Peyer's patch (tissue), 4 donors: ENCODE data around the gene KIF1A. TPM values are rescaled to one million over a fixed set of nuclear protein-coding genes. Genes with fewer than 3 reads are reported as not detected.

Source experiments
- DNase-seq, 3 donors: peaks; one replicate each; pipeline ENCODE4 v3.0.0-alpha.2; 2017 to 2019
- H3K27ac ChIP-seq, 4 donors: fragments of 200-600 bp; sonication (generic); one replicate each; pipeline ENCODE4 v1.5.1; 2016 to 2019
- H3K27me3 ChIP-seq, 2 donors: fragments of 200-600 bp; sonication (generic); one replicate each; pipeline ENCODE4 v1.5.1; 2019
- H3K36me3 ChIP-seq, 3 donors: fragments of 200-600 bp; sonication (generic); one replicate each; pipeline ENCODE4 v1.5.1; 2016 to 2019
- H3K4me1 ChIP-seq, 4 donors: fragments of 200-600 bp; sonication (generic); one replicate each; pipeline ENCODE4 v1.5.1; 2016 to 2019
- H3K4me3 ChIP-seq, 4 donors: fragments of 200-600 bp; sonication (generic); 1 replicate in 3 of 4; 2 replicates in 1 of 4; pipeline ENCODE4 v1.5.1; 2016 to 2019; ENCODE audit warnings: mild to moderate bottlenecking in 1 of 4
- H3K9me3 ChIP-seq, 4 donors: fragments of 200-600 bp; sonication (generic); one replicate each; pipeline ENCODE4 v1.5.1; 2016 to 2019; ENCODE audit warnings: mild to moderate bottlenecking in 1 of 4
- POLR2A ChIP-seq, 2 donors: fragments of 450-650 bp; IDR thresholded peaks; one replicate each; pipeline ENCODE4 v1.5.1; 2017; ENCODE audit warnings: antibody characterized with exemption in 2 of 2, mild to moderate bottlenecking in 2 of 2, moderate library complexity in 2 of 2
- total RNA-seq, 4 donors: library from RNA; depleted of rRNA; stranded (reverse); fragments of >200 nt; gene quantifications; one replicate each; pipeline ENCODE4 v1.1.0, GENCODE V29; 2016
- TF ChIP-seq, protein P1 (sequence below), 6 experiments: fragments of 450-650 bp in 4 of 6; fragments of 200-600 bp in 2 of 6; sonication (generic) in 1 of 6; IDR thresholded peaks; one replicate each; pipeline ENCODE4 v1.5.1; 2017 to 2019; ENCODE audit warnings: antibody characterized with exemption in 6 of 6, mild to moderate bottlenecking in 3 of 6, moderate library complexity in 1 of 6

Gene KIF1A
- total RNA-seq, 4 donors from 2014 or later = 0.83 to 6.0 (median 2.0) TPM

DNA sequence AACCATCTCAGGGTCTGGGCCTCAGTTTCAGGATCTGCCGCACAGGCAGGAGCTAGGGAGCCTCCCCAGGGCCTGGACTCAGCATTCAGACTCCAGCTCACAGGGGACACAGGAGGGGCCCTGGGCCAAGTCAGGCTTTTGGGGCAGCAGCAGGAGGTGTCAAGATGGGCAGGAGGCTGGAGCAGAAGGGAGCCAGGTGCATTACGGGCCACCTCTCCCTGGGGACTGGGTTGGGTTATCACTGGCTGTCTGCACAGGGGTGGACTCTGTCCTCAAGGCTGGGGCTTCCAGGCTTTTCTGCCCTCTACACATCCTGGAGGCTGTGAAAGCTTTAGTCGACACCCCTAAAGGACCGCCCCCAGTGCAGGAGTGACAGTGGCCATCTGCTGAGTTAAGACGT, 108.3 kb downstream of the KIF1A start:
- Histone ChIP-seq H3K4me1 (no peaks in the 10 kb centered on the region), H3K36me3 (no peaks in the 10 kb centered on the region), H3K27me3 (no peaks in the 10 kb centered on the region), H3K27ac (no peak overlapping the region), H3K9me3 (no peaks in the 10 kb centered on the region), H3K4me3 (no peak overlapping the region)
- TF ChIP-seq, protein P1, sequence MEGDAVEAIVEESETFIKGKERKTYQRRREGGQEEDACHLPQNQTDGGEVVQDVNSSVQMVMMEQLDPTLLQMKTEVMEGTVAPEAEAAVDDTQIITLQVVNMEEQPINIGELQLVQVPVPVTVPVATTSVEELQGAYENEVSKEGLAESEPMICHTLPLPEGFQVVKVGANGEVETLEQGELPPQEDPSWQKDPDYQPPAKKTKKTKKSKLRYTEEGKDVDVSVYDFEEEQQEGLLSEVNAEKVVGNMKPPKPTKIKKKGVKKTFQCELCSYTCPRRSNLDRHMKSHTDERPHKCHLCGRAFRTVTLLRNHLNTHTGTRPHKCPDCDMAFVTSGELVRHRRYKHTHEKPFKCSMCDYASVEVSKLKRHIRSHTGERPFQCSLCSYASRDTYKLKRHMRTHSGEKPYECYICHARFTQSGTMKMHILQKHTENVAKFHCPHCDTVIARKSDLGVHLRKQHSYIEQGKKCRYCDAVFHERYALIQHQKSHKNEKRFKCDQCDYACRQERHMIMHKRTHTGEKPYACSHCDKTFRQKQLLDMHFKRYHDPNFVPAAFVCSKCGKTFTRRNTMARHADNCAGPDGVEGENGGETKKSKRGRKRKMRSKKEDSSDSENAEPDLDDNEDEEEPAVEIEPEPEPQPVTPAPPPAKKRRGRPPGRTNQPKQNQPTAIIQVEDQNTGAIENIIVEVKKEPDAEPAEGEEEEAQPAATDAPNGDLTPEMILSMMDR (IDR thresholded peaks at IDR 0.05) = no peak
- no peak for TF ChIP-seq POLR2A (IDR thresholded peaks at IDR 0.05)
- no peak for DNase-seq

DNA sequence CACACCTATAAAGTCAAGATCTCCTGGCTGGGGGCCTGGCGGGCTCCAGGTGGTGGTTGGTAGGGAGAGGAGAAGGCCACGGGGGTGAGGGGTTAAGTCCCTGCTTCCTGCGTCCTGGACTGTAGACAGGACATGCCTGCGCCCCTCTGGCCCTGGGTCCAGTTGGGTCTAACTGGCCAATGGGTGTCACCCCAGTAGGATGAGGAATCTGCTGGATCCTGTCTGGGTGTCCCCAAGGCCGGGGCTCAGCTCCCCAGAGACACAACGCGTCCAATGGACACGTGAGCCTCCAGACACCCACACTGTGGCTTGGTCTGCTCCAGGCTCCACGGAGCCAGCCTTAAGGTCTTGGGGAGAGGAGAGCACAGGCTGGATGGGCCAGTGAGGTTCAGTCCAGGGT, 108.7 kb downstream of the KIF1A start:
- Histone ChIP-seq H3K36me3 (no peaks in the 10 kb centered on the region), H3K27me3 (no peaks in the 10 kb centered on the region), H3K4me3 (no peak overlapping the region), H3K27ac (no peak overlapping the region), H3K9me3 (no peaks in the 10 kb centered on the region), H3K4me1 (no peaks in the 10 kb centered on the region)
- no peak for DNase-seq
- TF ChIP-seq, protein P1 (IDR thresholded peaks at IDR 0.05) = no peak

DNA sequence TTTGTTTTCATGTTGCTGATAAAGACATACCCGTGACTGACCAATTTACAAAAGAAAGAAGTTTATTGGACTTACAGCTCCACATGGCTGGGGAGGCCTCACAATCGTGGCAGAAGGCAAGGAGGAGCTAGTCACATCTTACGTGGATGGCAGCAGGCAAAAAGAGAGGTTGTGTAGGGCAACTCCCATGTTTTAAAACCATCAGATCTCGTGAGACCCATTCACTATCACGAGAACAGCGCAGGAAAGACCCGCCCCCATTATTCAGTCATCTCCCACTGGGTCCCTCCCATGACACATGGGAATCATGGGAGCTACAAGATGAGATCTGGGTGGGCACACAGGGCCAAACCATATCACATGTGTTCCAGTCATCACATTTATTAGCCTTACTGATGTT, 111.6 kb downstream of the KIF1A start:
- Histone ChIP-seq H3K27me3 (no peaks in the 10 kb centered on the region), H3K36me3 (no peaks in the 10 kb centered on the region), H3K27ac (no peak overlapping the region), H3K4me3 (no peak overlapping the region), H3K4me1 (no peaks in the 10 kb centered on the region), H3K9me3 (no peaks in the 10 kb centered on the region)
- TF ChIP-seq, protein P1 (IDR thresholded peaks at IDR 0.05) = no peak
- DNase-seq = no peak

DNA sequence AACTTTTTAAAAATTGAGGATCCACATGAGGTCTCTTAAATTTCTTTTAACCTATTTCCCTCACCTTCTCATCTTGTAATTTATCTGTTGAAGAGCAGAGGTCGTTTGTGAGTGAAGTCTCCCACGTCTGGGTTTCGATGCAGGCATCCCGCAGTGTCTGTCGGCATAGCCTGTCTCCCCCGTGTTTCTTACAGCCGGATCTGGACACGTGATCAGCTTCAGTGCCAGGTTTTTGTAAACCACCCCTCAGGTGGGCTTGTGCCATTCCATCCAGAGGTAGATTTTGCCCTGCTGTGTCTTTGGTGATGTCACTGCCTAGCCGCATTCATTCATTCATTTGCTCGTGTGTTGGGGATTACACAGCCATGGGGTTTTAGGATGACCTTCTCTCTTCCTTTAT, 112.2 kb downstream of the KIF1A start:
- H3K4me1 ChIP-seq = no peaks in the 10 kb centered on the region

DNA sequence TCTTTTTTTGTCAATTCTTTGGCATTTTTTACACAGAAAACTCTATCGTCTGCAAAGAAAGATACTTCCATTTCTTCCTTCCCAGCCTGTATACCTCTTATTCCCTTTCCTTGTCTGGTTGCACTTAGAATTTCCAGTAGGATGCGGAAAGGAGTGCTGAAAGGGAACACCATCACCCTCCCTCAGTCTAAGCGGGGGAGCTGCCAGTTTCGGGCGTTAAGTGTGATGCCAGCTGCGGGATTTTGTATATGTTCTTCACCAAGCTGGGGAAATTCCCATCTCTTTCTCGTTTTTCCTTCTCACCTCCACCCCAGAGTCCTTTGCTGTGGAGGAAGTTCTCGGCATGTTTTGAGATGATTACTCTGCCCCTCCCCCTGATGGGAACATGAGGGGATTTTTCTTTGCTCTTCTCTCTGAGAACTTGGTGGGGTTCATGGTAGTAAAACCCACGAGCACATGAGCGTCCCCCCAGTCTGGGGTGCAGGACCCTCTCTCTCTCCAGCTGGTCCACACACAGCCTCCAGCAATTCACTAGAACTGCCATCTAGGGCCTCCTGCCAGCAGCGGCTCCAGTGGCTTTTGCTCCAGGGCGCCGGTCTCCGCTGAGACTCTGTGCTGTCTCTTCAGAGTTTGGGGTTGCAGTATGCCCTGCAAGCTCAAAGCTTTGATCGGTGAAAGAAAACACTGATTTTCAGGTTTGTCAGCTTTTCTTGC, 112.8 kb downstream of the KIF1A start:
- TF ChIP-seq, protein P1 (IDR thresholded peaks at IDR 0.05) = no peak
- no peak for TF ChIP-seq POLR2A (IDR thresholded peaks at IDR 0.05)
- no peak overlapping the region for H3K4me3 ChIP-seq
- no peaks in the 10 kb centered on the region for H3K9me3 ChIP-seq
- H3K27me3 ChIP-seq = no peaks in the 10 kb centered on the region
- no peak for DNase-seq
- H3K27ac ChIP-seq = no peak overlapping the region
- H3K4me1 ChIP-seq = no peaks in the 10 kb centered on the region
- H3K36me3 ChIP-seq = no peaks in the 10 kb centered on the region

More for the DNA sequence above, 112.2 kb downstream of the KIF1A start:
- no peak overlapping the region for H3K27ac ChIP-seq
- no peak overlapping the region for H3K4me3 ChIP-seq
- H3K27me3 ChIP-seq = no peaks in the 10 kb centered on the region
- H3K9me3 ChIP-seq = no peaks in the 10 kb centered on the region
- no peak for DNase-seq
- no peaks in the 10 kb centered on the region for H3K36me3 ChIP-seq
- TF ChIP-seq, protein P1 (IDR thresholded peaks at IDR 0.05) = no peak
- TF ChIP-seq POLR2A (IDR thresholded peaks at IDR 0.05) = no peak
